GM19043 (cell line): ENCODE data around the gene ZFR.
"Not testable (repeated sequence)": the region's sequence is repeated elsewhere in the genome, so short reads cannot be mapped to it uniquely, and the experiment has no call there.

Experiments
- ATAC-seq: cut with Tn5 transposase; IDR thresholded peaks from one replicate; pipeline ENCODE4 v1.9.1; 2021; ENCODE audit warnings: low read depth; ENCODE audit not compliant: unreplicated experiment

Gene ZFR

DNA sequence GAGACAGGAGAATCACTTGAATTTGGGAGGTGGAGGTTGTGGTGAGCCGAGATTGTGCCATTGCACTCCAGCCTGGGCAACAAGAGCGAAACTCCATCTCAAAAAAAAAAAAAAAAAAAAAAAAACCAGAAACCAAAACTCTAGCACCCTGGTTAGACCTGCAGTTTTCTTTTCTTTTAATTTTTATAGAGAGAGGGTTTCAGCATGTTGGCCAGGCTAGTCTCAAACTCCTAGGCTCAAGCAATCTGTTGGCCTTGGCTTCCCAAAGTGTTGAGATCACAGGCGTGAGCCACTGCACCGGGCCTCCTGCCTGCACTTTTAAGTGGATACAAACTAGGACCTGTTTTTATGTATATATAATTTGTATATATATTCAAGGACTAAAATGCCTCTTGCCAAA lies 118.9 kb downstream of the ZFR start:
- no peak for ATAC-seq

DNA sequence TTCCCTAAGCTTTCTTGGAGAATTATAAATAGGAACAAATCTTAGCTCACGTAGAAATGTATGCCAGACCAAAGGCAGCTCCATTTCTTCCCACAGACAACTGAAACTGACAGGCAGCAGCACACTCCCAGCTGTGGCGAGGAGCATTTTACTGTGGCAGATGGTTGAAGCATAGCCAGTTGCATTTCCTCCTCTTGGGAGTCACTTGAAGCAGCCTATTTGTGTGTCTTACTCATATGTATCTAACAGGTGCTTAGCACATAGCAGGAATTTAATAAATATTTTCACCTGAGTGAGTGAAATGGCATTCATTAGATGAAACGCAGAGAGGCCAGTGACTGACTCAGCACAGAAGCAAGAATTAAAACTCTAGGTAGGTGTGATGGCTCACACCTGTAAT lies 119.5 kb downstream of the ZFR start:
- peak; percentile 57 for ATAC-seq

DNA sequence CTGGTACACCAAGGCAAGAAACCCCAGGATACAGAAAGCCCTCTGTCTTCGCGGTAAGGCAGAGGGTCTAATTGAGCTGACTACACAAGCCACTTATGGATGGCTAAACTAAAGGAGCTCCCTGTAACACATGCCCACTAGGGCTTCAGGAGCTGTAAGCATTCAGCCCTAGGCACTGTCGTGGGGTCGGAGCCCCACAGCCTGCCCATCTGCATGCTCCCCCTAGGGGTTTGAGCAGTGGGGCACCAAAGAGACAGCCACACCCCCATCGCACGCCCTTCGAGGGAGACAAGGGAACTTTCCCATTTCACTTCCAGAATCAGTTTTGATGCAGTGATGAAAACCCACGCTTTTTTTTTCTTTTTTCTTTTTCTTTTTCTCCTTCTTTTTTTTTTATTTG lies 120.8 kb downstream of the ZFR start:
- ATAC-seq, result no peak

DNA sequence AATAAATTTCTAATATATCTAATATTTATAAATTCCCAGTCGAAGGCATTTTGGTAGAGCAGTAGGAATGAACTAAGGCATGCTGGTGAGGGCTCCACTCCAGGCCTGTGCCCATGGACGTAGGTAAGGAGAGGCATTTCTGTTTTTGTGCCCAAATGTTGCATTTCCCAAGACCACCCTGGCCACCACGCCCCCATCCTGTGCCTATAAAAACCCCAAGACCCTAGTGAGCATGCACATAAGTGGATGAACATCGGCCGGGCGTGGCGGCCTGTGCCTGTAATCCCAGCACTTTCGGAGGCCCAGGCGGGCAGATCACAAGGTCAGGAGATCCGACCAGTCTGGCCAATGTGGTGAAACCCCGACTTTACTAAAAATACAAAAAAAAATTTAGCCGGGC lies 121.7 kb downstream of the ZFR start:
- no peak for ATAC-seq

DNA sequence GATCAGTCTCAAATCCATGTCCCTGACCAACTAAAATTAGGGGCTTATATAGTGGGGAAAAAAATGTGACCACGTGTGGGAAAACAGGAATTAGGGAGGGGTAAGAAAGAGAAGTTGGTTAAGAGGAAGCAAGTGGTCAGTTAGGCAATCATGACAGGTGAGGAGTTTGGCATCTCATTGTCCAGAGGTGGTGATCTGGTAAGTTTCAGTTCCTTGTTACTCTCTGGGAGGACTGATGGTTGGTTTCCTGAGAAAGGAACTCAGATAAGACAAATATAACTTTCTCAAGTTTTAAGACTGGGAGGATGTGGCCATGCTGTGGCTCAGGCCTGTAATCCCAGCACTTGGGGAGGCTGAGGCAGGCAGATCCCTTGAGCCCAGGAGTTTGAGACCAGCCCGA lies 122.8 kb downstream of the ZFR start:
- ATAC-seq, result not testable (repeated sequence)

DNA sequence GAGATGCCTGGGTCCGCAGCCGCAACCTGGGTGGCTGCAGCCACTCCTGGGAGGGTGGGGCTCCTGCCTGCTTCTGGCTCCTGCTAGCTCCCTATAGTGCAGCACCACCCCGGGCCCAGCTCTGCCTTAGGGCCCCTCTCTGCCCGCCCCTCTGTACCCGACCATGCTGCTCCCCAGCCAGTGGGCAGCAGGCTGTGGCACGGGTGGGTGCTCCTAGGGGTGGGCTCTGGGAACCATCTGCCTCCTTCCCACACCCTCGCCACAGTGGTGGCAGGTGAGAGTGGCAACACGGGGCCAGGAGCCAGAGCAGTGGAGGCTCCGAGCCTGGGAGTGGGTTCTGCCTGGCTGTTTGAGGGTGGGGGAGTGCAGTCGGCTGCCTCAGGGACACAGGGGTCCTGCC lies 124.0 kb downstream of the ZFR start:
- no peak for ATAC-seq

DNA sequence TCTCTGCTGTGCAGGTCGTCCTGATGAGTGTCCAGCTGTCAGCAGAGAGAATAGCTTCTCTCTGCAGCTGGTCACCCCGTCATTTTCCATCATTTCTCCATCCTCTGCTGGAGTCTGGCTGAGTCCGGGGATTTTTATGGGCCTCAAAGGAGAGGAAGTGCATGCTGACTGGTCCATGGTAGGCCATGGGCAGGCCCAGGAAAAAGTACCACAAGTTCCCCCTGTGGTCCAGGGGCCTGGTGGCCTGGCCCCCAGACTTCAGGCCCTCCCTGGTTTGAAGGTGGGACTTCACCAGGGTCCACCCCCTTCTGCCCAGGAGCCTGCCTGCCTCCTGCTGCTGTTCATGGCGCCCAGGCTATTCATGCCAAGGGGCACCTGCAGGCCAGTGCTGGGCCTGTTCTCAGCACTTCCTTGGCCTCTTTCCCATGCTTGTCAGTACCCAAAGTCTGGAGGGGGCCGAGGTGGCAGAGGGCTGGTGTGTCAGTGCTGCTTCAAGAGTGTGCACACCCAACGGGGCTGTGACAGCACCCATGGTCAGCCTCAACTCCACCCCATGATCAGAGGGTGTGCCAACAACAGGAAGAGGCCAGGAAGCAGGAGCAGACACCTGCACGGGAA lies 124.5 kb downstream of the ZFR start:
- ATAC-seq, result no peak

DNA sequence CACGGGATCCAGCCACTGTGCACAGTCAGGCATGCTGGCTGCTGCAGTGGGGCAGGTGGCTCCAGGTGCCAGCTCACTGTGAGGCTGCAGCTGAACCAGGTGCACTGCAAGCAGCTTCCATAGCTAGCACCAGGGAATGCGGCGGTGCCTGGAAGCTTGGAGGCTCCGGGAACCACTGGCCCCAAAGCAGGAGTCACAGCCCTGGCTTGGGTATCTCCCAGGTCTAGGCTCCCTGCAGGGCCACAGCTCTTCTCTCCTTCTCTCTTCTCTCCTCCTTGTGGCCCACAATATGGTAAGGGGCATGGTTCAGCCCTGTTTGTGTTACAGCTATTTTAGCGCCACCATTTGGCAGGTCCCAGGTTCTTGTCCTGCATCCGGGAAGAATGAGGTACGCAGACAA lies 125.1 kb downstream of the ZFR start:
- no peak for ATAC-seq

DNA sequence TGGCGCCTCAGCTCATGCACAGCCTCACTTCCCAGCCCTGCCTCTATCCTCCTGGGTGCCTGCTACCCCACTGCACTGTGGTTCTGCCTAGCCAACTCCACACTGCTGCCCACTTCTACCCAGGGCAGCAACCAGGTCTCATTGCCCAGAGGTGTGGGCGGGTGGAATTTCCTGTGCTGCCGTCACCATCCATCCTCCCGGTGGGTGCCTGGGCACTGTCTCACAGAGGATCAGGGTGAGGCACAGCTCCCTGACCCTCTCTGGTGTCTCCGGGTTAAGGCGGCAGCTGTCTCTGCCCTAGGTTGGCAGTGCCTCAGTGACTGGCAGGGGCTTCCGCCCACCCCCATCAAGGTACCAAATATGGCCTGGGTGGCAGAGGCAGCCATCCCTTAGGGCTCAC lies 127.5 kb downstream of the ZFR start:
- no peak for ATAC-seq

DNA sequence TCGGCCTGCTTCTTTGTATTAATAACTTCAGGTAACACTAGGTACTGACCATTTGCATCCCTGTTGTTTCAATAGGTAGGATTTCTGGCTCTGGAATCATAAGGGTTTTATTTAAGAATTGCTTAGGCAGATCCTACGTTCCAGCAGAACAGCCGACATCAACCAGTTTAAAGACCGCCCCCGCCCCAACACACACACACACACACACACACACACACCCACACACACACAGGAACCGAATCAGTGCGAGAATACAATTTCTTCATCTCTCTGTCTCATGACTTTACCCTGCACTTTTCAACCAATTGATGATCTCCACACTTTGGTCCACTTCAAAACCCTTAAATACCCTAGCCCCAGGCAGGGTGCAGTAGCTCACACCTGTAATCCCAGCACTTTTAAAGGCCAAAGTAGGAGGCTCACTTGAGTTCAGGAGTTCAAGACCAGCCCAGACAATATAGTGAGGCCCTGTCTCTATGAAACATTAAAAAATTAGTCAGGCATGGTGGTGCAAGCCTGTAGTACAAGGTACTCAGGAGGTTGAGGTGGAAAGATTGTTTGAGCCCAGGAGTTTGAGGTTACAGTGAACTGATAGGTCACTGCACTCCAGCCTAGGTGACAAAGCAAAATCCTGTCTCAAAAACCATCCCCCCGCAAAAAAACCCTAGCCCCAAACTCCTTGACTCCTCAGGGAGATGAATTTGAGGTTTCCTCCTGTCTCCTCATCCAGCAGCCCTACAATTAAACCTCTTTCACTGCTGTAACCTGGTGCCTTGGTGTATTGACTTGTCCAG lies 129.1 kb downstream of the ZFR start:
- no peak for ATAC-seq

DNA sequence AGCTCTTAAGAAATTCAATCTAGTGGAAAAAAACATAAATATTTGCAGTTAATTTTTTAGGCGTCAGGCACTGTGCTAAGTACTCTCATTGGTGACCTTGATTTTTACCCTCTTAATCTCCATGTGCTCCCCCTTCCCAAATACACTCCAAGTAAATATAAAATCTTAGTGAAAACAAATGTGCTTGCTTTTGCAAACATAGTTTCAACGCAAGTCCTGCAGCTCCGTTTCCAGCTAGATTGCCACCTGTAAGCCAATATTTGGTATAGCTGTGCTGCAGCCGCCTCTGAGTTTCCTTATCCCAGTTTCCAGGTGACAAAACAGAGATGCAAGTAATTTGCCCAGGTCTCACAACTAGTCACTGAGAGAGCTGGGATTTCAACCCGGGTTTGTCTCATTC lies 129.9 kb downstream of the ZFR start:
- no peak for ATAC-seq

DNA sequence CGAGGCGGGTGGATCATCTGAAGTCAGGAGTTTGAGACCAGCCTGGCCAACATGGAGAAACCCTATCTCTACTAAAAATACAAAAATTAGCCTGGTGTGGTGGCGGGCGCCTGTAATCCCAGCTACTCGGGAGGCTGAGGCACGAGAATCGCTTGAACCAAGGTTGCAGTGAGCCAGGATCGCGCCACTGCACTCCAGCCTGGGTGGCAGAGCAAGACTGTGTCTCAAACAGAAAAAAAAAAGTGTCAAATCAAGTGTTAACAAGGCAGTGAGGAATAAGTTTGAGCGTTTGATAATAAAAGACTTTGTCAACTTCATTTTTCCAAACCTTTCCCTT lies 130.4 kb downstream of the ZFR start:
- not testable (repeated sequence) for ATAC-seq

DNA sequence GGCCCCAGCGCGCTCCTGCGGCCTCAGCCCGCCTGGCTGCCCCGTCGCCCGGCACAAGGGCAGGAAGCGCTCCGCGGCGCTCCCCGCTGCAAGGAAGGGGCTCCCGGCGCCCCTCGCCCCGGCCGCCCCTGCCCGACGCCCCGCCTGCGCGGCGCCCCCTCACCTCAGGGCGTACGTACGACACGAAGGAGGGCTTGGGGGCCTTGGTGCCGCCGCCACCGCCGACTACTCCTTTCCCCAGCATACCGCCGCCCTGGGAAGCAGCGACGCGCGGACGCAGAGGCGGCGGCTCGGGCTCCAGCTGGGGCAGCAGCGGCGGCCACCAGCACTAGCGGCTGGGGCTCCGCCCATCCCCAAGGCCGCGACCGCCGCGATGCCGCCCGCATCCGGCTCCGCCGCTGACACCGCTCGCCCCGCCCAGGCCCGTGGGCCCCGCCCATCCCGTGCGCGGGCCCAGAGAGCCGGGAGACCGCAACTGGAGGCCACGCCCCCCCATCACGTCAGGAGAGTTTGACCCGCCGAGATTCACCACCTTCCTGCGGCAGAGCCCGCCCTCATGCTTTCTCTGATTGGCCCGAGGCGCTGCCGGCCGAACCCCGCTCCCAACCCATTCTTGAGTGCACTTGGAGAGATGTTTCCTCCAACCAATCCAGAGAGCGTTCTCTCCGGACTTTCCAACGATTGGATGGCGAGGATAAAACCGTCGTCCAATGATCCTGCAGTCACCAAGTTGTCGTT lies 131.8 kb downstream of the ZFR start, which contains the start of gene MTMR12:
MTMR12 (minus strand) TSS at position 345 of the 738 bp plus-strand sequence; CDS start at position 244, 101 bp downstream.
- ATAC-seq, result peak; percentile 89

DNA sequence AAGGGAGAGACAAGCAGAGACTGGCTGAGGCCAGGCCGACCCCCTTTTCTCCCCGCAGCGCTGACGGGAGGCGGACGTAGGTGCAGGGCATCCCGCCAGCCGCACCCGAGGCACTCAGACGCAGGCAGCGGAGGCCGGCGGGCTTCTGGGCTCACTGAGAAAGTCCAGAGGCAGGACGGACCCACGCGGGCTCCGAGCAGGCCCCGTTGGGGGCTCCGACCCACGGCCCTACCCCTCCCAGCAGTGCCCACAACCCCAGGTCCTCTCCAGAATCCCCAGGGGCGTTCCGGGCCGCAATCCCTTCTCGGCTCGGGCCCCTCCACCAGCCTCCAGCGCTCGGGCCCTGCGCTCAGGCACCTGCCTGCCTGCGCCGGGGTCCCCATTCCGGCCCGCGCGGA lies 132.3 kb downstream of the ZFR start:
- peak; percentile 17 for ATAC-seq

DNA sequence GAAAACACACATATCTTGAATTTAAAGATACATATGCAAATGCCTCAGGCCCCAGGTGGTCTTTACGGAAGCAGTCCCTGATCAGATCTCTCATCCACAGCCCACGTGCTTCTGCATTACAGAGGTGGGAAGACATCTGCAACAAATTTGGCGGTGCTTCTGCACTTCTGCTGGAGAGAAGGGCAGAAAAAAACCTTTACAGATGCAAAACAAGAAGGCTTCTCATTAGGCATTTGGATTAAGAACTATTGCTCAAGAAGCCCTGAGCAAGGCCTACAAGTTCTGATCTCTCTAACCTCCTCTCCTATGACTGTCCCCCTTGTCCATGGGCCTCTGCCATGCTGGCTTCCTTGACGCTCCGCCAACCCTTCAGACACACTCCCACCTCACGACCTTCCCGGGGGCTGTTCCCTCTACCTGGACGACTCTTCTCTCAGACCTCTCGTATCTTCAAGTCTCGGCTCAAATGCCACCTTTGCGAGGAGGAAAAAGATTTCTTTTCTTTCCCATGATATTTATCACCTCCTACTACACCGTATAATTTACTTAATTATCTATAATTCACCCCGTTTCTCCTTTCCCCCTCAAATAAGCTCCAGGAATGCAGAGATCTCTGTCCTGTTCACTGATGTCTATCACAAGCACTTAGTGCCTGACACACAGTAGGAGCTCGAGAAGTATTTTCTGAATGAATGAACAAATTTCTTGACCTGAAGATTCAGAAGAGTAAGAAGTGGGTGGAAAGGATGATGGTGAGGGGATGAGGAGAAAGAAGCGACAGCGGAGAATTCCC lies 132.9 kb downstream of the ZFR start:
- no peak for ATAC-seq

DNA sequence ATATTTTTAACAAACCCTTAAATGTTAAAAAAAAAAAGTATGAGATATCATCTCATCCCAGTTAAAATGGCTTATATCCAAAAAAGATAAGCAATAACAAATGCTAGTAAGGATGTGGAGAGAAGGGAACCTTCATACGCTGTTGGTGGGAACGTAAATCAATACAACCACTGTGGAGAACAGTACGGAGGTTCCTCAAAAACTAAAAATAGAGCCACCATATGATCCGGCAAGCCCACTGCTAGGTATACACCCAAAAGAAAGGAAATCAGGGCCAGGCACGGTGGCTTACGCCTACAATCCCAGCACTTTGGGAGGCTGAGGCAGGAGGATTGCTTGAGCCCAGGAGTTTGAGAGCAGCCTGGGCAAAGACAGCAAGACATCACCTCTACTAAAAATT lies 134.8 kb downstream of the ZFR start:
- no peak for ATAC-seq

DNA sequence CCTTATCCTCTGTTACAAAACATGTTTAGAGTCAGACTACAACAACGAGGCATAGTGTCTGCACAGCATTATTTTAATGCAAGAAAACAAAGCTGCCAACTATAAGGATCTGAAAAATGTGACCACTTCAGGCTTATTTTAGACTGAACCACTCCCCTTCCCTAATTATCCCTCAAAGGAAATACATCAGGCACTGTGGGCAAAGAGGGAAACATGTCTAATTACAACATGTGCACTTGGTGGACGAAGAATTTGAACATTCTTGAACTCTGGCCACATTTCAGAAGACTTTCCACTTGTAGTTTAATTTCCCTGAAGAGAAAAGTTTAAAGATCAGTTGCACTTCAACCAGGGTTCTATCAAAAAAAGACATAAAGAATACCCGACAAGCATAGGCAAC lies 135.6 kb downstream of the ZFR start:
- no peak for ATAC-seq

DNA sequence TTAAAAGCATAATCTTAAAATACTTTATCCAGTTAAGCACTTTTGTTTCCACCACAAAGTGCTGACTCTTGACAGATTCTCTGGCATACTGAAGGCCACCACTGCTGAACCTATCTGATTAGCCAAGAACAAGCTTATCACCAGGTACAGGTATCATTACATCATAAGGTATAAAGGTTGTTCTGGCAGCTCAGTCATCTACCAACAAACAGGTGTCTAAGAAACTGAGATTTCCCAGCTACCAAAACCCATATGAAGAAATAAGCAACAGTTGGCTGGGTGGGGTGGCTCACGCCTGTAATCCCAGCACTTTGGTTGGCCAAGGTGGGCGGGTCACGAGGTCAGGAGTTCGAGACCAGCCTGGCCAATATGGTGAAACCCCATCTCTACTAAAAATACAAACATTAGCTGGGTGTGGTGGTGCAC lies 136.8 kb downstream of the ZFR start:
- no peak for ATAC-seq

DNA sequence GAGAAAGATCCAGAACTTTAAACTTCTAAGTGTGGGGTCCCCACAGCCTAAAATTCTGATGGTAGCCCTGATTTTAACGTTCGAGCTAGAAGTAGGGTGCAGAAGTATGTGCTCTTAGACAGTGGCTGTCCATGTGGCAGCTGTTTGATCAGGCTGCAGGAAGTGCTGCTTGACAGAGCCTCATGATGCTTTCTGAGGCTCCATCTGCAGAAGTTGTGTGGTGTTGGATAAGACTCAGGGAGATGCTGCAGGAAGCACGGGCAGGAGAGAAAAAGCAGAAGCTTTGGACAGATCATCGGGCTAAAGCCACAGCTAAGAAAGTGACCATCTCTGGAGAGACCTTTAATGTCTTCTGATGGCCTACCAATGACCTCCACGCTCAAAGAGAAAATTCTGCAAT lies 139.9 kb downstream of the ZFR start:
- no peak for ATAC-seq
